ENCODE measurements around the gene KCND3.

KCND3 gene

GRCh38 chr1:111761717-111762116 is 227.8 kb downstream of the KCND3 start:
- Histone ChIP-seq H3K27me3 (no peaks in the 10 kb centered on the region), H3K4me3 (no peak overlapping the region), H3K4me1 (peaks cover 0 to 9% (median 6%) of the 10 kb centered on the region in 4 donors), H3K27ac (no peak overlapping the region), H3K9me3 (no peaks in the 10 kb centered on the region), H3K36me3 (peaks cover 50 to 63% (median 52%) of the 10 kb centered on the region in 3 donors)
- intact Hi-C loops (cut with DNase I; ENCODE audit: low total_unique reads): no loop called here
- no peak for DNase-seq
- TF ChIP-seq, protein P1, sequence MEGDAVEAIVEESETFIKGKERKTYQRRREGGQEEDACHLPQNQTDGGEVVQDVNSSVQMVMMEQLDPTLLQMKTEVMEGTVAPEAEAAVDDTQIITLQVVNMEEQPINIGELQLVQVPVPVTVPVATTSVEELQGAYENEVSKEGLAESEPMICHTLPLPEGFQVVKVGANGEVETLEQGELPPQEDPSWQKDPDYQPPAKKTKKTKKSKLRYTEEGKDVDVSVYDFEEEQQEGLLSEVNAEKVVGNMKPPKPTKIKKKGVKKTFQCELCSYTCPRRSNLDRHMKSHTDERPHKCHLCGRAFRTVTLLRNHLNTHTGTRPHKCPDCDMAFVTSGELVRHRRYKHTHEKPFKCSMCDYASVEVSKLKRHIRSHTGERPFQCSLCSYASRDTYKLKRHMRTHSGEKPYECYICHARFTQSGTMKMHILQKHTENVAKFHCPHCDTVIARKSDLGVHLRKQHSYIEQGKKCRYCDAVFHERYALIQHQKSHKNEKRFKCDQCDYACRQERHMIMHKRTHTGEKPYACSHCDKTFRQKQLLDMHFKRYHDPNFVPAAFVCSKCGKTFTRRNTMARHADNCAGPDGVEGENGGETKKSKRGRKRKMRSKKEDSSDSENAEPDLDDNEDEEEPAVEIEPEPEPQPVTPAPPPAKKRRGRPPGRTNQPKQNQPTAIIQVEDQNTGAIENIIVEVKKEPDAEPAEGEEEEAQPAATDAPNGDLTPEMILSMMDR (IDR thresholded peaks at IDR 0.05): no peak

DNA sequence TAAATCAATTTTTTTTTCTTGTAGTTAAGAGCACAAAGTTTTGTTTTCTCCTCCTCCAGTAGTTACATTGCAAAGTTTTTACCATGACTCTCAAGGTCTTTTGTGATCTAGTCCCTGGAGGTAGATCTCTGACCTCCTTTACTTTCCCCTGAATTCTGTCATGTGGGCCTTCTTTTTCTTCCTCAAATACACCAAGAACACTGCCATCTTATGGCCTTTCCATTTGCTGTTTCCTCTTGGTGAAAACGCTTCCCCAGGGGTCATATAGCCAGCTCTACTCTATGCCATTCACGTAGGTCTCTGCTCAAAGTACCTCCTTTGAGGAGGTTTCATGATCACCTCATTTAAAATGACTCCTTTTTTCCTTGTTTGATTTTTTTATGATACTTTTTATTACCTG is 231.1 kb downstream of the KCND3 start:
- H3K9me3 ChIP-seq: no peaks in the 10 kb centered on the region
- H3K4me1 ChIP-seq: peaks cover 0 to 22% (median 17%) of the 10 kb centered on the region in 4 donors
- H3K36me3 ChIP-seq: peaks cover 24 to 30% (median 30%) of the 10 kb centered on the region in 3 donors
- TF ChIP-seq, protein P1 (IDR thresholded peaks at IDR 0.05): no peak
- no peak overlapping the region for H3K4me3 ChIP-seq
- DNase-seq: no peak
- no peak overlapping the region for H3K27ac ChIP-seq
- intact Hi-C loops (cut with DNase I; ENCODE audit: low total_unique reads): no loop called here
- no peaks in the 10 kb centered on the region for H3K27me3 ChIP-seq

DNA sequence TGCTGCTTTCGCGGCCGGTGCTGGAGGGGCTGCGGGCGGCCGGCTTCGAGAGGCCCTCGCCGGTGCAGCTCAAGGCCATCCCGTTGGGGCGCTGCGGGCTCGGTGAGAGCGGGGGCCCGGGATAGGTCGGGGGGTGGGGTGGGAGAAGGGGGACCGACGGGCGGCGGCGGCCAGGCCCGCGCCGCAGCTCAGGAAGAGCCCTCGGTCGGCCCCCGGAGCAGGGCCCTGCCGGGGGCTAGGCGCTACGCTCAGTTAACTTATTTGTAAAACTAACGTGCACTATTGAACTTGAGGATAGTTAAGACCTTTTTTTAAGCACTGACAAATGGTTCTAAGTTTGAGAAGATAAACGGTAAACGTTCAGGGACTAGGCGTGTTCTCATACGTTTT is 233.3 kb downstream of the KCND3 start:
- Histone ChIP-seq H3K27ac (peak overlapping the region; percentile 93 to 94), H3K36me3 (peaks cover 10 to 13% (median 12%) of the 10 kb centered on the region in 3 donors), H3K27me3 (no peaks in the 10 kb centered on the region), H3K4me1 (peaks cover 0 to 22% (median 17%) of the 10 kb centered on the region in 4 donors), H3K9me3 (no peaks in the 10 kb centered on the region), H3K4me3 (peak overlapping the region; percentile 86 to 92)
- no peak for DNase-seq
- intact Hi-C loops (cut with DNase I; ENCODE audit: low total_unique reads): no loop called here
- TF ChIP-seq, protein P1 (IDR thresholded peaks at IDR 0.05): no peak

DNA sequence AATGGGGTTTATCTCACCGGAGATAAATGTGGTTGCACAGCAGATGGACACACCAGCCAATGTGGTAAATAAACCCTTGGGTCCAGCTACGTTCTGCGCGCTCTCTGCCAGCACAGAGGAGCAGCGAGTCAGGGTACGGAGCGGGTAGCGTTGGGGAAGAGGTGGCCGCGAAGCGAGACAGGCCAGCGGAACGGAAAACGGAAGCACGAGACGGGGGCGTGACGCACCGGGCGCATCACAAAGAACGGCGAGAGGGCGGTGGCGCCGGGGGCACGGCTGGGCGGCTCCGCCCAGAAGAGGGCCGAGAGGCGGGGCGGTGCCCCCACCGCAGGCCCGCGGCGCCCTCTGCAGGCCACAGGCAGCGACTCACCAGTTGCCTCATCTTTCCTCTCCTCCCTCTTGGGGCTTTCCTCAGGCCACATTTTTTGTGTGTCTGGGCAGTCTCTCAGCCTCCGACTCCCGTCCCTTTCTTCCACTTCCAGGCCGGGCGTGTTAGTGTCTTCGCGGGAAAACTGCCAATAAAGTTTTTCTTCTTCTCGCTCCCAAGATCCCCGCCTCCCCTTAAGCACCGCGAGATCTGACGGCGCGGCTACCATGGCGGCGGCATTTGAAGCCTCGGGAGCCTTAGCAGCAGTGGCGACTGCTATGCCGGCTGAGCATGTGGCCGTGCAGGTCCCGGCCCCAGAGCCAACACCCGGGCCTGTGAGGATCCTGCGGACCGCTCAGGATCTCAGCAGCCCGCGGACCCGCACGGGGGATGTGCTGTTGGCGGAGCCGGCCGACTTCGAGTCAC is 233.9 kb downstream of the KCND3 start, which contains the start of gene DDX20:
Gene DDX20, plus strand, starts transcription at position 571 of the 793 bp plus-strand sequence. Its CDS starts 24 bp downstream, at position 595.
- H3K4me3 ChIP-seq: peak within 1 kb of the TSS; percentile 86 to 92
- peaks cover 0 to 22% (median 17%) of the 10 kb centered on the region in 4 donors for H3K4me1 ChIP-seq
- no peaks in the 10 kb centered on the region for H3K9me3 ChIP-seq
- peak within 1 kb of the TSS; percentile 93 to 94 for H3K27ac ChIP-seq
- intact Hi-C loops (cut with DNase I; ENCODE audit: low total_unique reads): no loop called here
- TF ChIP-seq, protein P1 (IDR thresholded peaks at IDR 0.05): peak; percentile 90 to 97
- peak; percentile 93 to 96 for DNase-seq
- peaks cover 5 to 7% (median 6%) of the 10 kb centered on the region in 3 donors for H3K36me3 ChIP-seq
- H3K27me3 ChIP-seq: no peaks in the 10 kb centered on the region

DNA sequence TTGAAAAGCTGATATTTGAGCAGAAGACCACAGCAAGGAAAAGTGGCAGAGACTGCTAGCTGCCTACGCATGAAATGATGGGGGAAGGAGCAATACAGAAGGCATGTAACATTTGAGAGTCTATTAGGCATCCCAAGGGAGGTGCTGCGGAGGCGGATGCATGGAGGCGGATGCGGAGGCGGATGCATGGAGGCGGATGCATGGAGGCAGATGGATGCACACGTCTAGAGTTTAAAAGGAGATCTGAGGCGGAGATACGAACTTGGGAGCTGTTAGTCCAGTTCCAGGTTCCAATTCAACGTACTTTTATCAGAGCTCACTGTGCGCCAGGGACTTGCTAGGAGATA is 234.5 kb downstream of the KCND3 start:
- Histone ChIP-seq H3K27me3 (no peaks in the 10 kb centered on the region), H3K27ac (peak overlapping the region; percentile 93 to 94), H3K4me3 (peak overlapping the region; percentile 86 to 92), H3K36me3 (peaks cover 0 to 5% (median 2%) of the 10 kb centered on the region in 3 donors), H3K9me3 (no peaks in the 10 kb centered on the region), H3K4me1 (peaks cover 0 to 22% (median 17%) of the 10 kb centered on the region in 4 donors)
- DNase-seq: peak in 1 of 2 donors; percentile 38
- TF ChIP-seq, protein P1 (IDR thresholded peaks at IDR 0.05): no peak
- intact Hi-C loops (cut with DNase I; ENCODE audit: low total_unique reads): loop anchor here (5.0 kb wide), 1 partner anchor 38 kb away; no protein-coding TSS in a partner anchor
